Left lung (tissue), 10 donors: Measurements from ENCODE around the gene TGFB1I1. TPM values are rescaled to one million over a fixed set of nuclear protein-coding genes. Genes with fewer than 3 reads are reported as not detected.
"Not testable (repeated sequence)": the region's sequence is repeated elsewhere in the genome, so short reads cannot be mapped to it uniquely, and the experiment has no call there.

Source experiments
- ATAC-seq: fragments of 200-7000 bp; cut with Tn5 transposase; one replicate; pipeline ENCODE4 v1.9.1; 2020; ENCODE audit warnings: moderate library complexity
- DNase-seq, 4 donors: peaks; one replicate each; pipeline ENCODE4 v3.0.0-alpha.2; 2013 to 2020
- H3K27ac ChIP-seq, 2 donors: fragments of 200-600 bp; sonication (generic) in 1 of 2; one replicate each; pipeline versions ENCODE4 v1.5.0 to v1.8.0; 2020 to 2021
- H3K27me3 ChIP-seq, 2 donors: fragments of 200-600 bp; sonication (generic) in 1 of 2; one replicate each; pipeline versions ENCODE4 v1.5.0 to v1.8.0; 2020 to 2021
- H3K36me3 ChIP-seq, 2 donors: fragments of 200-600 bp; sonication (generic) in 1 of 2; one replicate each; pipeline versions ENCODE4 v1.5.0 to v1.8.0; 2020 to 2021
- H3K4me1 ChIP-seq, 2 donors: fragments of 200-600 bp; one replicate each; pipeline ENCODE4 v1.8.0; 2021
- H3K4me3 ChIP-seq, 2 donors: fragments of 200-600 bp; sonication (generic) in 1 of 2; one replicate each; pipeline versions ENCODE4 v1.5.0 to v1.8.0; 2020 to 2021; ENCODE audit warnings: mild to moderate bottlenecking in 1 of 2
- H3K9me3 ChIP-seq, 2 donors: fragments of 200-600 bp; sonication (generic) in 1 of 2; one replicate each; pipeline versions ENCODE4 v1.5.0 to v1.8.0; 2020 to 2021
- CTCF ChIP-seq, 2 donors: fragments of 200-600 bp; sonication (generic) in 1 of 2; IDR thresholded peaks; one replicate each; pipeline versions ENCODE4 v1.5.0 to v1.8.0; 2021; ENCODE audit warnings: antibody characterized with exemption in 2 of 2
- intact Hi-C, 2 donors: fragments of 100-400 bp; cut with DNase I; formaldehyde crosslinking; loops; one replicate each; pipeline versions ENCODE4 v1.11.2 to v1.14.2; 2022
- polyA plus RNA-seq, 6 donors: library from polyadenylated mRNA; unstranded; fragments of 120-200 nt; gene quantifications; one replicate each; pipeline ENCODE4 v1.2.1, GENCODE V29; 2013; ENCODE audit not compliant: insufficient read length in 6 of 6
- total RNA-seq, 2 donors: library from RNA; stranded (reverse); fragmentation: NEBNext Ultra II Directional; extraction: Animal tissue kit (Norgen Biotek cat#: 25700); gene quantifications; one replicate each; pipeline ENCODE4 v1.2.1, GENCODE V29; 2021
- donor health status: DM: no; HTN: yes; CAD: no.
- donor health status: DM: no; HTN: no; CAD: no.

The TGFB1I1 gene
- total and polyA plus RNA-seq, 8 donors, result 49.3 to 85.3 (median 66.8) TPM

- DNase-seq (no peak), ATAC-seq (no peak)
- no peak overlapping the region for H3K27ac ChIP-seq
- no peaks in the 10 kb centered on the region for H3K36me3 ChIP-seq
- intact Hi-C loops, result loop anchor here in 1 of 2 donors (10.0 kb wide), 1 partner anchor 446 kb away; the partner anchor contains the start of gene HSD3B7
- no peak overlapping the region for H3K4me3 ChIP-seq
- TF ChIP-seq CTCF (IDR thresholded peaks at IDR 0.05), result no peak
- H3K27me3 ChIP-seq, result peaks cover 0 to 12% of the 10 kb centered on the region in 2 donors
- H3K9me3 ChIP-seq, result no peaks in the 10 kb centered on the region
- peaks cover 4% of the 10 kb centered on the region in 2 donors for H3K4me1 ChIP-seq
These were observed 41.4 kb upstream of the TGFB1I1 start for GRCh38 chr16:31430380-31431052.

- Histone ChIP-seq H3K27me3 (no peaks in the 10 kb centered on the region), H3K36me3 (no peaks in the 10 kb centered on the region), H3K27ac (no peak overlapping the region), H3K4me3 (no peak overlapping the region), H3K9me3 (no peaks in the 10 kb centered on the region), H3K4me1 (no peaks in the 10 kb centered on the region)
- no peak for ATAC-seq
- no peak for TF ChIP-seq CTCF (IDR thresholded peaks at IDR 0.05)
- intact Hi-C loops, result loop anchor here in 1 of 2 donors (10.0 kb wide), 1 partner anchor 451 kb away; the partner anchor contains the start of gene HSD3B7
- peak in 1 of 4 donors; percentile 30 for DNase-seq
These were observed 36.4 kb upstream of the TGFB1I1 start for GRCh38 chr16:31435341-31436220.

- Histone ChIP-seq H3K36me3 (no peaks in the 10 kb centered on the region), H3K9me3 (no peaks in the 10 kb centered on the region), H3K4me3 (no peak overlapping the region), H3K27me3 (no peaks in the 10 kb centered on the region), H3K27ac (no peak overlapping the region), H3K4me1 (no peaks in the 10 kb centered on the region)
- intact Hi-C loops, result loop anchor here in 1 of 2 donors (10.0 kb wide), 1 partner anchor 452 kb away; the partner anchor contains the start of gene HSD3B7
- ATAC-seq (no peak), DNase-seq (peak in 1 of 4 donors; percentile 22)
- TF ChIP-seq CTCF (IDR thresholded peaks at IDR 0.05), result no peak
These were observed 35.5 kb upstream of the TGFB1I1 start for GRCh38 chr16:31436221-31437045.

- Histone ChIP-seq H3K4me1 (peaks cover 0 to 10% of the 10 kb centered on the region in 2 donors), H3K27ac (no peak overlapping the region), H3K36me3 (no peaks in the 10 kb centered on the region), H3K9me3 (no peaks in the 10 kb centered on the region), H3K27me3 (no peaks in the 10 kb centered on the region), H3K4me3 (no peak overlapping the region)
- no peak for TF ChIP-seq CTCF (IDR thresholded peaks at IDR 0.05)
- DNase-seq (no peak), ATAC-seq (no peak)
- intact Hi-C loops, result loop anchor here in 1 of 2 donors (10.0 kb wide), 1 partner anchor 454 kb away; the partner anchor contains the start of gene HSD3B7
These were observed 33.5 kb upstream of the TGFB1I1 start for GRCh38 chr16:31438414-31438813.

GRCh38 chr16:31439023-31439422 lies 32.9 kb upstream of the TGFB1I1 start:
- H3K4me1 ChIP-seq, result peaks cover 0 to 10% of the 10 kb centered on the region in 2 donors
- not testable (repeated sequence) for ATAC-seq, DNase-seq, H3K4me3 ChIP-seq, H3K9me3 ChIP-seq, H3K36me3 ChIP-seq, H3K27me3 ChIP-seq, H3K27ac ChIP-seq
- intact Hi-C loops, result loop anchor here in 1 of 2 donors (10.0 kb wide), 1 partner anchor 454 kb away; the partner anchor contains the start of gene HSD3B7
